ENCODE measurements around the gene SMYD3. TPM values are rescaled to one million over a fixed set of nuclear protein-coding genes. Genes with fewer than 3 reads are reported as not detected.

The SMYD3 gene
- total RNA-seq, 1 donor from 2014 or later: 17.3 TPM

DNA sequence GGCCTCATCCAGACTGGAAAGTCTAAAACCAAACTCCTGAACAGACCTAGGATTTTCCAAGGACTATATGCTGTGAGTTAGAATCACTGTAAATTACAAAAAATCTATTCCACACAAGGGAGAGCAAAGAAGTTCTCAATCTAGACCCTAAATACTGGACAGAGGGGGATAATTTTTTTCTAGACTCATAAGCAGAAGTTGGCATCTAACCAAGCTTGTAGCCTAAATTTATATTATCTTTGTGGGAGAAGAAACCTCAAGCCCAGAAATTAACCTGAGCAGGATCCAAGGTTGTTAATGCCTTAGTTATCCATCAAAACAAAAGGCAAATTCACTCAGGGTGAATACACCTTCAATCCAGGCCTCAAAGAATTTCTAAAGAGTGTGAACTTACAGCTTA, 290.2 kb downstream of the SMYD3 start:
- DNase-seq (ENCODE audit: low read depth in 2 of 2): no peak

DNA sequence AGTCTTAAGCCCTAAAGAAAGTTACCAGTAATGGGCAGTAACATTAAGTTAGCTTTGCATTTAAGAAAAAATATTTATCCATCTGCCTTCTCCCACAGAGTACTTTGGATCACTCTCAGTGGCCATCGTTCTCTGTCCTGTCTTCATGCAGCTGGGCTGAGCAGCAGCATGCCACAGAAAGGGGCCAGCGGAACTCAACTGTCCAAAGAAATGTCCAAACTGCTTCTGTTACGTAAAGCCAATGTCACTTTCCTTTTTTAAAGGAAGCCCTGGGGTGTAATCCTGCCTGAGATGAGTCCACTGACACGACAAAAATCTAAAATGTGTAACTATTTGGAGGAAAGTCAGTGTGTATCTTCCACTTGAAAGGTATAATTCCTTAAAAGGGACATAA, 291.6 kb downstream of the SMYD3 start:
- DNase-seq (ENCODE audit: low read depth in 2 of 2): no peak

DNA sequence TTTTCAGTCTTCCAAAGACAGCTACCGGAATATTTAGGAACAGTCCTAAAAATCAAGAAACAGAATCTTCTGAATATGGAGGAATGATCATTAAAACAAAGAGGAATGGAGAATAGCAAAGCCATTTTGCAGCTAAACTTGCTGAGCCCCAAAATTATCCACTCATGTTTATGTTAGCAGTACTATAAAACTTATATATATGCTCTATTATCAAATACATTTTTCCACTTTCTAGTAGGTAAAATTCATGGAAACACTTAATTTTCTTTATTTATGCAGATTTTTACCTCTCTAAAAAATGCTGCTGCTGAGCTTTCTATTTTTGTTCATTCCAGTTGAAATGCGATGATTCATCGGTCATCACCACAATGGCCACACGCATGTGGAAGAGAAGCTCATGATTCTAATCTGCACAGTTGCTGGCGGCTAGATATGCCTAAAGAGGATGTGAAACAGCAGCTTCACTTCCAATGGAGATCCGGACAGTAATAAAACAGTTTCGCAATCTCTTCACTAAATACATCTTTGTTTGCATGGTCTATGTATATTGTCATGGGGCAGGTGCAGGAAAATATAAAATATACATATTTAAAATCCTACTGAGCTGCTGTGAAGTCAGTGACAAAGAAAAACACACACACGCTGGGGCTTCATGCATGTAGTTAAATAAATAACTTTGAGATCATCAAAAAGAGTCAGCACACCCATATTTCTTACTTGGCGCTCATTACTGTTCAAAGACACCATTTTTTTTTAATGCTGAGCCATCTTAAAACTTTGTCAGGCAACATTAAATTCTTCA, 292.2 kb downstream of the SMYD3 start:
- peak; percentile 97 to 98 for DNase-seq (ENCODE audit: low read depth in 2 of 2)

DNA sequence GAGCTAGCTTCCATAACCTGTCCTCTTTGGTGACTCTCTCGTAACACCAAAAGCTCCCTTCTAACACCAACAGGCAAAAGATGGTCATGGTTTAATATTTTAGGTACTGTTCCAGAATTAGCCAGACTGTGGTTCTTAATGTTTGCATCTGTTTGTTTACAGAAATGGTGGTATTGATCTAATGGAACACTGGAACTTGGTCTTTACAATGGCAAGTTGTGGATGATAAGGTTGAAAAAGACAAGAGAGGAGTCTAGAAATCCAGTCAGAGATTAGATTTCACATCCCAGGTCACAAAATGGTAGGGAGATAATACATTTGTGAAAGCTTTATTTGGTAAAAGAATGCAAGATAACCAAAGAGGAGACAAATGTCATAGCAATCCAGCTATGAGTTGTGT, 293.1 kb downstream of the SMYD3 start:
- no peak for DNase-seq (ENCODE audit: low read depth in 2 of 2)

DNA sequence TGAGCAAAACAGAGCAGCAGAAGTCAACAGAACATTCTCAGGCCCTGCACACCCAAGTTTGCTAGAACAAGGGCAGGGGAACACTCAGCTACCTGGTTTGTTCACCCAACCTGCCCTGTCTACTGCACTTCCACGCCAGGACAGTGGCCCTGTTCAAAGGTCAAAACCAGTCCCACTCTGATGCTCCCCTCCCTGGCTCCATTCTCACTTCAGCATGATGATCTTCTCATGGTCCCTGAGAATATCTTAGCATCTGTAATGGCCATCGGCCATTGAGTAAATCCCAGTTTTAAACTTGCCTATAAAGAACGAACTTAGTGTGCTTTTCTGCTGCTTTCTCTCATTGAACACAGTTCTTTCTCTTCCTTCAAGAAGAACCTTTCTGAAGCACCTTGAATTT, 293.6 kb downstream of the SMYD3 start:
- no peak for DNase-seq (ENCODE audit: low read depth in 2 of 2)

DNA sequence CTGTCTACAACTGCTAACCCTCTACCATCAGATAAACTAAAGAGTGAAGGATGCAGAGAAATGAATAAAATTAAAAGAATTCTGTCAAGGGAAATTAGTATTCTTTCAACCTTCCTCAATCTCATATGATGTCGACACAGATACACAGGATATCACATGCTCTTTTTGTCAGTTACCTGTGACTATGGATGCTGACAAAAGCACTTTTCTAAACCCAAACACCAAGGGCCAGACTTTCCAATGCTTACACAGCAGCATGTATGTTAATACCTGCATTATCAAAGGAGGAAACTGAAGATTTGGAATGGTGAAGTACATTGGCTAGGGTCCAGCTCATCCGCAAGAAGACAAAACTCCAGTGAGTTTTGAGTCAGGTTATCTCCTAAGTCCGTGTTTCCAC, 294.0 kb downstream of the SMYD3 start:
- DNase-seq (ENCODE audit: low read depth in 2 of 2): no peak

DNA sequence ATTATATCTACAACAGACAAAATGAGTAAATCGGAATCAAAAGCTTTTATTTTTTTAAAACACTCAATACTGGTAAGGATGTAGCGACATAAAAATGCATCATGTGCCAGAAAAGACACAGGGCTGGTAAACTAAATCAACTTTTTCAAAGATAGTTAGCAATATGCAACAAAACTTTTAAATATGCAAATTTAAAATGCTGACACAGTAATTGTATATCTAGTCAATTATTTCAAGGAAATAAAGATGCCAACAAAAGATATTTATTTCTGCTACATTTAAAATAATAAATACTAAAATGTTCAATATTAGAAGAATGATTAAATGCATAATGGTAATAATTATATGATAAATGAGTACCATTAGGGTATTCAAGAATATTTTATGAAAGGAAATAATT, 295.1 kb downstream of the SMYD3 start:
- DNase-seq (ENCODE audit: low read depth in 2 of 2): no peak

DNA sequence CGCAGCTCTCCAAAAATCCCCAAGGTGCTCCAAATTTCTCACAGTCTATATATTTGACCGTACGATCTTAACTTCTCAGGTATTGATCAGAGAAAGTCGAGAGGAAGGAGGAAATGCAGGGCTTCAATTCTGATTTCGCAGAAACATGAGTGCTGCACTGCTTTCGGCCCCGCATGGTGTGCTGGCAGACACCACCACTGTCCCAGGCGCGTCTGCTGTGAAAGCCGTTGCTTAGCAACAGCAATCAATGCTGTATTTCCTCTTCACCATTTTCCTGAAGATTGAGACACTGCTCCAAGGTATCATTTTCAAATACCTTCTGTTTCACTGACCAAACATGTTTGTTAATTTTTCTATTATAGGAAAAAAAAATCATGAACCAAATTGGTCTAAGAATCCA, 296.3 kb downstream of the SMYD3 start:
- DNase-seq (ENCODE audit: low read depth in 2 of 2): peak in 1 of 2 donors; percentile 42

DNA sequence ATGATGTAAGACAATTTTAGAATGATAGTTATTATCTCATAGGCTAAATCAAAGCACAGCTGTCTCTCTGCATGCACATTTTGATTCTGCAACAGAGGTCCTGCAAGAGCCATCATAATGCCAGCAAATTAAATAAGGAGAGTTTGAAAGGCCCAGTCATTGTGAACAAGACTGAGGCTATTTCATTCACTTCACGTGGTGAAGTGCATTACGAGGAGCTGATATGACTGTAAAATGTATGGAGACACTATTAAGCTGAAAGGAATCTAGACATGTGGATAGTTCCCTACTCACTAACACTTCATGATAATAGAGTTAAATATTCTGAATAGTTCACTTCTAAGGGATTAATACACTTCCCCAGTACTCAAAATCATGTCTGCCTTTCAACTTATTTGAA, 299.0 kb downstream of the SMYD3 start:
- no peak for DNase-seq (ENCODE audit: low read depth in 2 of 2)

DNA sequence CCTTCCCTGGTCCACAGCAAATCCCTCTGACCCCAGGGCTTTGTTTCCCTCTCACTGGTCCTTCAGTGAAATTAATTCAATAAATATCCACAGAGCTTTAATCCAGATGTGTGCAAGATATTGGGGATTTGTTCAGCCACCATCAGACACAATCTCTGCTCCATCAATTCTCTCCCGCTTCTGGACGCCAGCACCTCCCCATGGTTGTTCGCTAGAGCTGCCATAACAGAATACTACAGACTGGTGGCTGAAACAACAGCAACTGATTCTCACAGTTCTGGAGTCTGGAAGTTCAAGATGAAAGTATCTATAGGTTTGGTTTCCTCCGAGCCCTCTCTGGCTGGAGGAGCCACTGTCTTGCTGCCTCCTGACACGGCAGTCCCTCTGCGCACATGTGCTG, 303.9 kb downstream of the SMYD3 start:
- DNase-seq (ENCODE audit: low read depth in 2 of 2): no peak

DNA sequence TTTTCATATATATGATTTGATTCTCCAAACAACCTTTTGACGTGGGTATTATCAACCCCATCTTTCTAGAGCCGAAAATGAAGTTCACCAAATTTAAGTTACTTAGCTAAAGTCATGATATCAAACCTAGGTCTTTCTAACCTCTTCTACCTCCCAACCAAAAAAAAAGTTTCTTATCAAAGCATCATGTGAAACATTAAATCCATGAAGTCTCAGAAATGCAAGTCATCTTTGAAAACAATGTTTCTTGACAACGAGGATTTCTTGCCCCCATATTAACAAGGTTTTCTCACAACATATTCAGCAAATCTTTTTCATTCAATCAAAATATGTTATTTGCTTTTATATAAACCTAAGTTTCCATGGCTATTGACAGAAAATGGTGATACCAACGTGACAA, 306.3 kb downstream of the SMYD3 start:
- DNase-seq (ENCODE audit: low read depth in 2 of 2): no peak

DNA sequence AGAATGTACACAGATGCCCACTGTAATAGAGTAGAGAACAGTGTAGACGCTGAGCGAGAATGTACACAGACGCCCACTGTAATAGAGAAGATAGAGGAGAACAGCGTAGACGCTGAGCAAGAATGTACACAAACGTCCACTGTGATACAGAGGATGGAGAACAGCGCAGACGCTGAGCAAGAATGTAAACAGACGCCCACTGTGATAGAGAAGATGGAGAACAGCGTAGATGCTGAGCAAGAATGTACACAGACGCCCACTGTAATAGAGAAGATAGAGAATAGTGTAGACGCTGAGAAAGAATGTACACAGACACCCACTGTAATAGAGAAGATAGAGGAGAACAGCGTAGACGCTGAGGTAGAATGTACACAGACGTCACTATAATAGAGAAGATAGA, 306.9 kb downstream of the SMYD3 start:
- DNase-seq (ENCODE audit: low read depth in 2 of 2): no peak

DNA sequence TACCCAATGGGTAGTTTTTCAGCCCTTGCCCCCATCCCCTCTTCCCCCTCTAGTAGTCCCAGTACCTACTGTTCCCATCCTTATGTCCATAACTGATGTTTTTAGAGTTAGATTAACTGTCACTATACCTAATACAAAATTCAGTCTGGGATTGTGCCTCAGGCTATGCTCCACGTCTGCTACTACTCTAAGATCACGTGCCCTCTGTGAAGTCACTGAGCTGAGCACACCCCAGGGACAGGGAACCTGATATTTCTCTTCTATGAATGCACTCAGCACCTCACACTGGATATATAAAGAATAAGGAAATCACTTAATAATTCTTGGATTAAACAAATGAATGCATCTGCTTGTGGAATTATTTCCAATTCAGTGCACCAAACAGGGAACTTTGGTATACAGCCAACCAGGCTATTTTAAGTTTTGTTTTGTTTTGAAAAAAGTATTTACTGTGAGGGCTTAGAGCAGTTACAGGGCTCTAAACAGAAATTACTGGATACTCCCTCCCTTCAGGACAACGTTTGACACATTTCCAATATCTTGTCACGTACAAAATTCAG, 307.9 kb downstream of the SMYD3 start:
- no peak for DNase-seq (ENCODE audit: low read depth in 2 of 2)

DNA sequence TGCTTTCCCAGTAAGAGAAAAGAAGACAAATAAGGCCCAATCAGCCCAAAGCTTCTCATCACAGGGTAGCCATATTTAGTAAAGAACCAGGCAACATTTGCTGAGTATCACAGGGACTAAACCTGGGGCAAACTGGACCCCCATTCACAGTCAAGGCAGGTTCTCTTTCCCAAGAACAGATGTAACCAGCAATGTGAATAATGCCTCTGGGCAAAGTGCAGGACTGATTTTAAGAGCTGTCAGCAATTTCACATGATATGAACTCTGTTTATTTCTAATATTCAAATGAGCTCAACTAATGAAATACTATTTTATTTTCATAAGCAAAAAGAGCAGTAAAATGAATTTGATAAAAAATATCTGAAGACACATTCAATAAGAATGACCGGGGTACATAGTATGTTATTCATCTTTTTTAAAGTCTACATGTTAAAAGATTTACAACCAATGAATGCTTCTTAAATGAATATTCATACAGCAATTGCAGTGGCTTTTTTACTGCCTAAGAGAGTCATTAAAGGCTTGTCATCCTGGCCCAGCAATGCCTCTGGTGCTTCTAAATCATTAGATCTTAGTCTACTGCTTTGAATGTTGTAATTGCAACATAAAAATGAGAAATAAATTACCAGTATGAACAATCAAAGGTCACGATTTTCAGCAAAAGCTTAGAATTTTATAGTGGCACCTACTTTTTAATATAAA, 308.8 kb downstream of the SMYD3 start:
- DNase-seq (ENCODE audit: low read depth in 2 of 2): no peak

DNA sequence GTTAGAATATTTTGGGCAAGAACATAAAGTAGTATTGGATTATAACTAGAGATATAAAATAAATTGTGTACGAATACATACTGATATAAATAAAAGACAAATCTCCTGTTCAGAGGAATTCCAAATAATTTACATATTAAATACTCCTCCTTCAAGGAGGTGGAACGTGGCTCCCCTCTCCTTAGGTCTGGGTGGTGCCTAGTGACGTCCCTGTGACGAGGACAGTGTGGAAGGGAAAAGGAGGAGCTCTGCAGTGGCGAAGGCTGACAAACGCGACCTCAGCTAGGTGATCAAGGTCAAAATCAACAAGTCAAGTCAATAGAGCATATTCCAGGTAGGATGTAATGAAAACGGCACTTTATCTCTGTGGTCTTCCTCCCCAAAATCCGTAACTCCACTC, 310.0 kb downstream of the SMYD3 start:
- DNase-seq (ENCODE audit: low read depth in 2 of 2): no peak

DNA sequence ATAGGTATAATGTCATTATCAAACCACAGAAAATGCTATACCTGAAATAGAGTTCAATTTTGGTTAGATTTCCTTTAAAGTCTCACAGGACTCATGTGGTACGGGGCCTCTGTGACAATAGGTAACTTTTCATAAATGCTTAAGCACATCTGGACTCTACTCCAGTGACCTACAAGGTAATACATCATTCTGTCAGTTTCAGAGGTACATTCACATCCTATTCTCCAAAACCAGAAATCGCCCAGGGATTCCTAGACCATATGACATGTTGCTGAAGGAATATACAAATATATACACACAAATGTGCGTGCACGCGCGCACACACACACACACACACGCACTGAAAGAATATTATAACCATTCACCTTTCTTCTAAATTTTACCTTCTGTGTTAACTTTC, 311.8 kb downstream of the SMYD3 start:
- DNase-seq (ENCODE audit: low read depth in 2 of 2): no peak

DNA sequence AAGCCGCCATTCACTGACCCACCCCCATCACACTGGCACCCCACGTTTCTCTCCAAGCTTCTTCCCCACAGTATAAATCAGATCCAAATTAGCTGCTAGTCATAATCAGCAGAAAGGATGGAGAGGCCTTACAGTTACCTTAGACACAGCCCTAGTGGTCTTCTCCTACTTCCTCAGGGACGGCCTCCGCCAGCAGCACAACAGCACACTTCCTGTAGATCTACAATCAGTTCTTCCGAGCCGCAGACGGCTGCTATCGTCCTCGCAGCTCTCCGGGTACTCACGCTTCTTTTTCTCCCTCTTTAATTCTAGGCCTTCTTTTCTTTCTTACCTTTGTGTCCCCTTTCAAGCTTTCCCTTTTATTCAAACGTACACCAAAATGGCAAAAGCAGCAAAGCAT, 313.5 kb downstream of the SMYD3 start:
- DNase-seq (ENCODE audit: low read depth in 2 of 2): no peak

DNA sequence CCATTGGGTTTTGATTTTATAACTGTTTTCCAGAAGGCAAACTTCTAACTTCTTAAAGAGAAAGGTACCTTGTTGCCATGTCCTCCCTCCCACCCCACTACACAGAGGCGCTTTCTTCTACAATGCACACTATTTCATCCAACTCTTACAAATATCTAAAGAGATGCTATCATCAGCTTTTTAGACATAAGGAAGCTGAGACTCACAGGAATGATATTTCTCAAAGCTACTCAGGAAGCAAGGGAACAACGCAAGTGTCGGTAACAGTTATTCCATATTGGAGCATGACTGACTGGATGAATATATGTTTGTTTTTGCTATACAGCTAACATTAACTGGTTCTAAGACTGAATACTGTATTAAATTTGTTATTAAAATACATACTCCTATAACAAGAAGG, 318.0 kb downstream of the SMYD3 start:
- peak in 1 of 2 donors; percentile 71 for DNase-seq (ENCODE audit: low read depth in 2 of 2)

DNA sequence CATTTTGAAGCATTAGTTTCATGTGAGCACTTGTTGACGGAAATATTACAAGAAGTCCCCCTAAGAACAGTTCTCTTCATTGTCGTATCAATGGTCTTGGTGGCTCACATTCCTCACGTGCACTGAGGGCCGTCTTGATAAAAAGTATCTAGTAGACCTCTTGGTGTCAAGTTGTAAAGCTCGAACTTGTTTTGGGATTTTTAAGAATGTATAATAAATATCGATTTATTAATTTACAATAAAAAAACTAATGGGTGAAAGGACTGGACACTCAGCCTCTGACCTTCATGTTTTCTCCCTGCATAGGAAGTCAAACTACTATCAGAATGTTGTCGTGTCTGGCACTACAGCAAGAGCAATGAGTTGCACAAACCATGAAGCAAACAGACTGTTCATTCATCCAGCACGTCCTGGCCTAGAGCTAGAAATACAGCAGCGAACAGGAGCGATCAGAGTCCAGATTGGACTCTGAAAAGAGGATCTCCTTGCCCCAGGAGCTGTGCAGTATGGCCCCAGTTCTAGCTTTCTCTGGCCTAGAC, 319.2 kb downstream of the SMYD3 start:
- DNase-seq (ENCODE audit: low read depth in 2 of 2): no peak

DNA sequence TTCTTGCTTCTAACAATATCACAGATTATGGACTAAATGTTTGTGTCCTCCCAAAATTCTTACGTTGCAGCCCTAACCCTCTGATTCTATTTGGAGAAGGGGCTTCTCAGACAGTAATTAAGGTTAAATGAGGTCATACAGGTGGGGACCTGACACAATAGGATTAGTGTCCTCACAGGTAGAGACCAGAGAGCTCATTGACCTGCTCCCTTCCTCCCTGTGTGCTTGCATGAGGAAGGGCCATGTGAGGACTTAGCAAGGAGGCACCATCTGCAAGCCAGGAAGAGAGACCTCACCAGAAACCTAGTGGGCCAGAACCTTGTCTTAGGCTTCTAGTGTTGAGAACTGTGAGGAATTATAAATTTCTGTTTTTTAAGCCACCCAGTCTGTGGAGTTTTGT, 322.6 kb downstream of the SMYD3 start:
- no peak for DNase-seq (ENCODE audit: low read depth in 2 of 2)

DNA sequence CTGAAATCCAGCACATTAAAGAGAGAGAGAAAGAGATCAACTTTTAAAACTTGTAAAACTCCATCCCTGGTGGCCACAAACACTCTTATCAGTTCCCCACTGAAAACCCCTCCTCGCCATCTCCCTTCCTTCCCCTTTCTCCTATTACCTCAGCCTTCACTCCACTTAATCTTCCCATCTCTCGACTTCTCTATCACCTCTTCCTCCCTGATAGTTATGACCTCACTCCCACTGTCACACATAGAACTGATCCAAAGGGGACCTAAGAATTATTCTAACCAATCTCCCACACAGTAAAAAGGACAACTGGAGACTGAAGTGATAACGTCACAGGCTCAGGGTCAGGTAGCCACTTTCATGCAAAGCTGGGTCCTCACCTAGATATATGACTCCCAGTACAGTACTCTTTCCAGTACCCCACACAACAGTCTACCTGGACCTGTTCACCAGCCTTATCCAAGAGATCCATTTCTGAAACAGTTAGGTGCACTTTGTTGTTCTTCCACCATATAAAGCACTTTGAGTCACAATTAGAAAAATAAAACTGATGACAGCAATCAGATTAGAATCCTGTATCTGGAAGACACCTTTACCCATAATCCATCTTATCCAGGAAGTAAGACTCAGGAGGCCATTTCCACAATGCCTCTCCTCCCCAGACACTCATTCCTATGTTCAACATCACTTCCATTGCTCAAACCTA, 324.8 kb downstream of the SMYD3 start:
- no peak for DNase-seq (ENCODE audit: low read depth in 2 of 2)

DNA sequence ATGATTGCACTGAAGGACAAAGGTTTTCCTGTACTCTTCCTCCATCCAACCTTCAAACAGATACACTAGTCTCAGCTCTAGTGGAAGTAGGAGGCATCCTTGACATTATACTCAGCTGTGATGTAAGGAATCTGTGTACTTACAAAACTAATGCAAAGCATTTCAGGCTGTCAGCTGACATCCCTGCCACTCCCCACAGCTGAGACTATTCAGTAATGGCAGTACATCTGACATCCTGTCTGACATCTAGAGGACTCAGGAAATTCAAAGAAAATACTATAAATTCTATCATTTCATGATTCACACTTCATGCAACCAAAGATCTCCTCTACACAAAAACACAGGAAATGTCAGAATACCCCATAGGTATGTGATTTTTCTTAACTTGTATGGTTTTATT, 325.8 kb downstream of the SMYD3 start:
- peak; percentile 8 to 47 for DNase-seq (ENCODE audit: low read depth in 2 of 2)

All from lung microvascular endothelial cell (primary cell).